ENCODE results near the gene PFN3. TPM values are rescaled to one million over a fixed set of nuclear protein-coding genes. Genes with fewer than 3 reads are reported as not detected.

Gene PFN3
- polyA plus RNA-seq, 5 donors = not detected

DNA sequence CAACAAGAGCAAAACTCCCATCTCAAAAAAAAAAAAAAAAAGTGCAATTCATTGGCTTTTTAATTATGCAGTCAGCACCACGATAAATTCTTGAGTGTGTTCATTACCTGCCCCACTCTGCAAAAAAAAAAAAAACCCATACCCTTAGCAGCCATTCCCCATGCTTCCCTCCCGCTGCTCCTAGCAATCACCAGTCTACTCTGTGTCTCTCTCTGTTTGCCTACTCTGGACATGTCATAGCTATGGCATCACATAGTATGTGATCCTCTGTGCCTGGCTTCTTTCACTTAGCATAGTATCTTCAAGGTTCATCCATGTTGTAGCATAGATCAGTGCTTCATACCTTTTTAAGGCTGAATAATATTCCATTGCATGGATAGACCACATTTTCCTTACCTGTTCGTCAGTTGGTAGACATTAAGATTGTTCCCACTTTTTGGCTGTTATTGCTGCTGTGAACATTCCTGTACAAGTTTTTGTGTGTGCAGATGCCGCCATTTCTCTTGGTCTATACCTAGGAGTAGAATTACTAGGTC is 39.1 kb upstream of the PFN3 start:
- no peak for DNase-seq

DNA sequence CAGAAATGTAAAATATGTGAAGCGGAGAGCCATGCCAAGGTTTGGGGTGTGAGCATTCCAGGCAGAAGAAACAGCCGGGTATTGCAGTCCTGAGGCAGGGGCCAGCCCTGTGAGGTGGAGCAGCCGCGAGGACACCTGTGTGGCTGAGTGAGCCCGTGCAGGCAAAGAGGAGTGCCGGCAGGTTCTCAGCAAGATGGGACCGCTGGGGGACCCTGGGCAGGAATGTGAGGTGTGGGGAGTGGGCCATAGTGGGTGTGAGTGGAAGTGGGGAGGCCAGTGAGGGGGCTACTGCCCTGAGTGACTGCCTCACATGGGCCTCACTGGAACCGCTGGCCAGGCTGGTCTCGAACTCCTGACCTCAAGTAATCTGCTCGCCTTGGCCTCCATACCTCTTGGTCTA is 38.0 kb upstream of the PFN3 start:
- no peak for DNase-seq

DNA sequence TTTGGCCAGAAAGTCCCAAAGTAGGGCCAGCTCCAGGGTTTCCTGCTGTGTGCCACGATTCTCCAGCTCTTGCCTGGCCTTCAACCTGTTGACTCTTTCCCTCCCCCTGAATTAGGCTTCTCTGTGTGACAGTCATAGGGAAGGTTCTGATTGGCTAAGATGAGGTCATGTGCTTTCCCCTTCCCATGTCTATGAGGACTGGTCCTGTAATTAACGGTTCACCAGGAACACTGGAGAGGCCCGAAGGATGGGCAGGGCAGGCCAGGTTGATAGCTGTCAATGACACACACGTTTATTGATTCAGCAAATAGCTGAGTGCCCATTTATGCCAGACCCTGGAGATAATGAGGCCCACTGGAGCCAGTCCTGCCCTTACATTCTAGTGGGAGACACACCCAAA is 37.2 kb upstream of the PFN3 start:
- no peak for DNase-seq

DNA sequence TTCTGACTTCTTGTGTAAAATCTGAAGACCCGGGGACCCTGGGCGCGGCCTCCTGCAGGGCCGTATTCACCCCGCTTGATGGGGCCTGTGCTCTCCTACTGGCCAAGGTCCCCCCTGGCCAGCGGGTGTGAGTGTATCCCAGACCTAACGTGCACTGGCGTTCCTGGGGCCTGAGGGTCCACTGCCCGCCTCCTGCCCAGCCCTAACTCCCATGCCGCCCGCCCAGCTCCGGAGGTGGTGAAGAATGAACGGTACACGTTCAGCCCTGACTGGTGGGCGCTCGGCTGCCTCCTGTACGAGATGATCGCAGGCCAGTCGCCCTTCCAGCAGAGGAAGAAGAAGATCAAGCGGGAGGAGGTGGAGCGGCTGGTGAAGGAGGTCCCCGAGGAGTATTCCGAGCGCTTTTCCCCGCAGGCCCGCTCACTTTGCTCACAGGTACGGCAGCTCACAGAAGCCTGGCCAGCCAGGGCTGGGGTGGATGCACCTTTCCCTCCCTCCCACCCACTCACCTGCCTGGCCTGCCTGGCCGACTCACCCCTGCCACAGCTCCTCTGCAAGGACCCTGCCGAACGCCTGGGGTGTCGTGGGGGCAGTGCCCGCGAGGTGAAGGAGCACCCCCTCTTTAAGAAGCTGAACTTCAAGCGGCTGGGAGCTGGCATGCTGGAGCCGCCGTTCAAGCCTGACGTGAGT is 35.5 kb upstream of the PFN3 start:
- no peak for DNase-seq

- no peak for DNase-seq
Observed at GRCh38 chr5:177434942-177435738, 34.7 kb upstream of the PFN3 start.

DNA sequence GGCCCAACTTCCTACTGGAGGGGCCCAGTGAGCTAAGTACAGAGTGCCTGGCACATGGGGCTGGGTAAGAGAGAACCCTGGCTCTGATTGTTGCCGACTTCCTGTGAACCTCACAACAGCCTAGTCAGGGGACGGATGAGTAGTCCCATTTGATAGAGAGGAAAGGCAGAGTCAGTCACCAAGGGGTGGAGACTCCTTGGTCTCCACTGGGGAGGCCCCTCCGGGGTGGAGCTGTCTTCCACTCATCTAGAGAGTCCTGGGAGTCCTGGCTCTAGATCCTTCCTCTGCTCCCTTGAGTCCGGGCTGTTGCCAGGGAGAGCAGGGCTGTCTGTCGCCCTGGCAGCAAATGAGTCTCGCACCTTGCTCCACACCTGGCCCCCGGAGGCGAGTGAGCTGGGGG is 34.0 kb upstream of the PFN3 start:
- no peak for DNase-seq

- DNase-seq = no peak
Observed at GRCh38 chr5:177433658-177434217, 33.3 kb upstream of the PFN3 start.

GRCh38 chr5:177432839-177433657 is 32.6 kb upstream of the PFN3 start:
- no peak for DNase-seq

DNA sequence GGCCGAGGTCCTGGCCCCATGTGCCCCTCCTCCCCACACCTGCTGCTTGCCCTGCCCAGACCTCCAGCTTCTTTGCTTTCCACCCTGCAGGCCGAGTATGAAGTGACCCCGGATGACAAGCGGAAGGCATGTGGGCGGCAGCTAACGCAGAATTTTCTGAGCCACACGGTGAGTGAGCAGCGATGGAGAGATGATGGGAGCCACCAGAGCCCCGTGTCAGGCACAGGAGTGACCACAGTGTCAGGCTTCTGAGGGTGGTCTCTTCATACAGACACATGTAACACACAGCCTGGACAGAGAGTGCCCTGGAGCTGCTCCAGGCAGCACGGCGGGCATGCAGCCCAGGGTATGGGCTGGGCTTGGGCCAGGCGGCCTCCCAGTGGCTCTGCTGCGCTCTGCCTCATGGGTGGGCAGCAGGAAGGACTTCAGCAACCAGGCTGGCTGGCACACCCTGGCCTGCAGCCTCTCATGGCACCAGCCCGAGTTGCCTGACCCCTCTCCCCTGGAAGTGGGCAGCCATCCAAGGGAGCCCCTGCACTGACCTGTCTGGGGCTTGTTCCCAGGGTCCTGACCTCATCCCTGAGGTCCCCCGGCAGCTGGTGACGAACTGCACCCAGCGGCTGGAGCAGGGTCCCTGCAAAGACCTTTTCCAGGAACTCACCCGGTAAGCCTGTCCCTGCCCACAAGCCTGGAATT is 31.8 kb upstream of the PFN3 start:
- DNase-seq = no peak

DNA sequence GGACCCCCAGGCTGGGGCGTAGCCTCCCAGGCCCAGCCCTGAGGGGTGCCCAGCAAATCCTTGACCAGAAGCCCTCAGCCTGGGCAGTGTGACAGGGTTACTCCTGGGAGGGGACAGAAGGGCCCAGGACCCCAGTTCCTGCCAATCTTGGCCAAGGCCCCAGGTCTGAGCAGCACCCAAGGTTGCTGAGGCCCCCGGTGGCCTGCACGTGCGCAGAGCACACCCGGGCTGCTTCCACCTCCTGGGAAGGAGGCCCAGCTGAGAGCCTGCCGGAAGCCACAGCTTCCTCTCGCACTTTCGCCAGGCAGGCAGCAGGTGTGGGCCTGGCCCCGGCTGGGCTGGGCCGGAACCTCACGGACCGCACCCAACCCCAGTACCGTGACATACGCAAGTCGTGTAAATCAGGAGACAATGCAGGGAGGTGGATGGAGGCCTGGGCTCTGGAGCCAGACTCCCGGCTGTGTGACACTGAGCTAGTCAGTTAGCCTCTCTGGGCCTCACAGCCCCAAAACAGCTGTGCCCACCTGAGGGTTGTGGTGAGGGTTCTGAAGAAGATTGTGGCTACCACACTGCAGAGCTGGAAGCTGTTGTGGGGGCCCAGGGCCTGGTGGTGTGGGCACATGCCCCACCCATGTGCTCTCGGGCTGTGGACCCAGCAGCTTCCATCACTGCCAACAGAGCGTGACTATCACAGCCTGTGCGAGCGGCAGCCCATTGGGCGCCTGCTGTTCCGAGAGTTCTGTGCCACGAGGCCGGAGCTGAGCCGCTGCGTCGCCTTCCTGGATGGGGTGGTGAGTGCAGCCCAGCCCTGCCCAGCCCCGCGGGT is 31.1 kb upstream of the PFN3 start:
- DNase-seq = no peak

GRCh38 chr5:177430972-177431316 is 30.5 kb upstream of the PFN3 start:
- DNase-seq = no peak

DNA sequence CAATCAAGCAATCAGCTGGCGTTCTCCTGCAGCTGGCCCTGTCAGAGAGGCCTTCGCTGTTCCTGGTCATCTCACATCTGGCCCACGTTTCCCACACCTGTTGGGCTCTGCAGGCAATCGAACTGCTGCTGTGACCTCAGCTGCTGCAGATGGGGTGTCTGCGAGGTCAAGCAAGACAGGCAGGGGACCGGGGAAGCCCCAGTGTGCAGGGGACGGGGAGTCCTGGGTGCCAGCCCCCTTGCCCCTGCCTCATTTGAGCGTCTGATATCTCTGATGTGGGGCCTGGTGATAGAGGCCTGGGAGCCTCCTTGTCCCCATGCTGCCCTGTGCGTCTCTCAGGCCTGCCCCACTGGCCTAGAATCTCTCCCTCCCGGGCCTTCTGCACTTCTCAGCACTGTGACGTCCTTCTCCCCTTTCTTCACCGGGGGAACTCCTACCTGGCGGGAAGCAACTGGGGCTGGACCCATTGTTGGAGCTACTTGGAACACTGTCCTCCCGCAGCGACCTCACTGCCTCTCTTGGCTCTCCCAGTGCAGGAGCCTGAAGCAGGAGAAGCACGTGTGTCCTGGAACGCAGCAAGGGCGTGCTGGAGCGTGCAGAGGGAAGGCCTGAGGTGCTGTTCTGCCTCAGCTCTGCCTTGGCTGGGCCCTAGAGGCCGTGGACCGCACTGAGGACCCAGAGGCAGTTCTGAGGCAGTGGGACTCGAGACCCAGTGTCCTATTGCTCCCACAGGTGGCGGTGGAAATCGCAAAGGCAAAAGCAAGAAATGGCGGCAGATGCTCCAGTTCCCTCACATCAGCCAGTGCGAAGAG is 29.9 kb upstream of the PFN3 start:
- DNase-seq = no peak

- DNase-seq = no peak
Observed at GRCh38 chr5:177429248-177430040, 29.0 kb upstream of the PFN3 start.

GRCh38 chr5:177428574-177429217 is 28.2 kb upstream of the PFN3 start:
- no peak for DNase-seq

DNA sequence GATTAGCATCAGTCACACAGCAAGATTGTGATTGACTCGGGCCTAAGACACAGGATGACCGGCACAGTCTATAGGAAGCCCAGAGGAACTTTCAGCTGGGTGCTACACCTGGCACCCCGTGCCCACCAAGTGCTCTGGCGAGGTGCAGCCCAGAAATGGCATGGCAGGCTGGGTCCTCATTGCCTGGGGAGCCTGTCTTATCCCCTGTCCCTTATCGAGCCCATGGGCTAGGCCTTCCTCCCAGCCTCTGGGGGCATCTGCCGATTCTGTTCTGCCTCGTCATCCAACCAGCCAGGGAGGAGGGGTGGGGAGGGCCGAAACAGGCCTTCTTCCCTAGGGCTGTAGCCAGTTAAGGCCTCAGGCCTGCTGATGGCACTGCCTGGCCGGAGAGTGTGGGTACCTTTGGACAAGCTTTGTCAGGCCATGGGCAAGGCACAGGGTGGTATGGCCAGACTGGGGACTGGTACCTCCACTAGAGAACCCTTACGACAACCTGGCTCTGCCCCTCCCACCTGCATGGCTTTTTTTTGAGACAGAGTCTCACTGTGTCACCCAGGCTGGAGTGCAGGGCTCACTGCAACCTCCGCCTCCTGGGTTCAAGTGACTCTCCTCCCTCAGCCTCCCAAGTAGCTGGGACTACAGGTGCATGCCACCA is 27.6 kb upstream of the PFN3 start:
- DNase-seq = no peak

DNA sequence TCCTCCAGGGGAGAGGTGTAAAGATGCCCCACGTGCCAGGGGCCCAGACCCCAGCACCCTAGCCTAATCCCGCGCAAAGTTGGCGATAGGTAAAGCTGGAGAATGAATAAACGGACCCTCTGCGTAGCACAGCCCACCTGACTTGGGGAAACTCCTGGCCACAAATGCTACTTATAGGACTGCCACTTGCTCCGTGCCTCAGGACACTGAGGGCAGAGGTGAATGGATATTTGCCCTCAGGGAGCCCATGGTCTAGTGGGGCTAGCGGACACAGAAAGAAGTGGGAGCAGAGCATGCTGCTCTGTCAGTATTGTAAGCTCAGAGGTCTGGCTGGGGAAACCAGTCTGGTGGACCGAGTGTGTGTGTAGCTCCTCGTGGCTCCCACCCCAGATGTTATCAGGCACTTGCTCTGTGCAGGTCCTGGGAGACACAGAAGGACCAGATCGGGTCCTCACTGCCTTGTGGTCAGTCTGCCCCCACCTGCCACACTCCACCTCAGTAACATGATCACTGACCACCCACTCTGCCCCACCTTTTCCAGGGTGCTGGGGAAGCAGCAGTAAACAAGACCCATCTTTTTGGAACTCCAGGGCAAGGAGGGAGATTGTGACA is 26.9 kb upstream of the PFN3 start:
- DNase-seq = no peak

- no peak for DNase-seq
Observed at GRCh38 chr5:177426566-177427210, 26.2 kb upstream of the PFN3 start, which contains the start of gene GRK6. TSS of gene GRK6 (plus strand) at chr5:177426676. CDS start at chr5:177426846, 170 bp downstream.

Data from right lung (tissue), 5 donors.